KBM-7 (cell line): ENCODE results near the gene ARL6IP4.
A peak's percentile ranks its signal among the peaks of the same experiment; 100 is the strongest.
"Not testable (repeated sequence)": the region's sequence is repeated elsewhere in the genome, so short reads cannot be mapped to it uniquely, and the experiment has no call there.

Source experiments
- DNase-seq: peaks from one replicate; pipeline ENCODE4 v3.0.0-alpha.2; 2015
- in situ Hi-C: fragments of 300-500 bp; cut with MboI; formaldehyde crosslinking; loops from 2 replicates; pipeline ENCODE4 v1.14.3; 2020; ENCODE audit warnings: low sequenced_read_pairs, low pct_unique_long_range_greater_than_20kb, mixed read lengths

The ARL6IP4 gene

GRCh38 chr12:122980183-122981035 lies at the start of gene ARL6IP4:
TSS of gene ARL6IP4 (plus strand) at chr12:122980681. CDS start at chr12:122981140, 459 bp downstream.
- in situ Hi-C loops, result no loop called here
- peak; percentile 75 for DNase-seq

GRCh38 chr12:122932207-122932606 lies 48.3 kb upstream of the ARL6IP4 start:
- in situ Hi-C loops, result no loop called here
- DNase-seq, result no peak

GRCh38 chr12:122934722-122935121 lies 45.8 kb upstream of the ARL6IP4 start:
- in situ Hi-C loops, result no loop called here
- no peak for DNase-seq

- no peak for DNase-seq
- in situ Hi-C loops, result no loop called here
These were observed 45.2 kb upstream of the ARL6IP4 start for GRCh38 chr12:122935318-122935717.

- in situ Hi-C loops, result no loop called here
These were observed 42.8 kb upstream of the ARL6IP4 start for GRCh38 chr12:122937622-122938091.

DNA sequence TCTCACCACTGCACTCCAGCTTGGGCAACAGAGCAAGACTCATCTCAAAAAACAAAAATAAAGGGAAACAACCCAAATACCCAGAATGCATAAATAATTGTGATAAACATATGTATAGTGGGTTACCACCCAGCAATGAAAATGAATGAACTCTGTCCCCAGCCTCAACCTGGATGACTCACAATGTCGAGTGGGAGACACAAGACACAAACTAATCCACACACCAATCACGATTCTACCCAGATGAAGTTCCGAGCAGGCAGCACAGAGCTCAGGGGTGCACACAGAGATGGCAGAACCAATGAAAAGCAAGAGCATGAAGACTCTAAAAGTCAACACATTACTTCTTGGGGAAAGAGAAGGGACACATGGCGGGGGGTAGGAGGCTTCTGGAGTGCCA lies 41.4 kb upstream of the ARL6IP4 start:
- DNase-seq, result no peak
- in situ Hi-C loops, result no loop called here

More at GRCh38 chr12:122937622-122938091, 42.8 kb upstream of the ARL6IP4 start:
- no peak for DNase-seq

GRCh38 chr12:122941351-122941750 lies 39.1 kb upstream of the ARL6IP4 start:
- DNase-seq, result not testable (repeated sequence)
- in situ Hi-C loops, result loop anchor here (10.0 kb wide), 1 partner anchor 87 kb away; no protein-coding TSS in a partner anchor

DNA sequence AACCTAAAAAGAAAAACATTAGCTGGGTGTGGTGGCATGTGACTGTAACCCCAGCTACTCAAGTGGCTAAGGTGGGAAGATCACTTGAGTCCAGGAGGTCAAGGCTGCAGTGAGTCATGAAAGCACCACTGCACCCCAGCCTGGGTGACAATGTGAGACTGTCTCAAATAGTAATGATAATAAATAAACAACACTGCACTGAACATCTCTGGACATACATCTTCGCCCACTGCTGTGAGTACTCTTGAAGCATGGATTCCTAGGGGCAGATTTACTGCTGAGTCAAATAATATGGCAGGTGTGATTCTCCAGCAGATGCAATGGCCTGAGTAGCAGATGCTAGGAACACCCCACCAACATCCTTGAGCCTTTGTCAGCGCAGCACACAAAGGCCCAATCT lies 37.8 kb upstream of the ARL6IP4 start:
- no peak for DNase-seq
- in situ Hi-C loops, result loop anchor here (10.0 kb wide), 1 partner anchor 88 kb away; no protein-coding TSS in a partner anchor

DNA sequence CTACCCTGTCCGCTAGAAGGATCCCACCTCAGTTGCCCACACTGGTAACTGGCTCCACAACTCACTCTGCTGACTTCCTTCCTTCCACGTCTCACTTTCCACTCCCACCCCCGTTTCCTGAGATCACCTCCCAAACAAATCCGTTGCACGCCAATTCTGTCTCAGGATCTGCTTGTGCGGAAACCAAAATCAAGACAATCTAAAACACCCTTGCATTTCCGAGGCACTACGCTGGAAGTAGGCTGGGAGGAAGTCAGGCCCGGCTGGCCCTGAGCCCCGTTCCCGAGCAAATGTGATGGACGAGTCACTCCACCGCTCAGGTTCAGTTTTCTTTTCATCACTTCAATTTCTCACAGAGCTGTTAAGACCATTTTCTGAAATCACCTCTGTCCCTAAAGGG lies 37.3 kb upstream of the ARL6IP4 start:
- in situ Hi-C loops, result loop anchor here (10.0 kb wide), 1 partner anchor 88 kb away; no protein-coding TSS in a partner anchor
- DNase-seq, result peak; percentile 21

DNA sequence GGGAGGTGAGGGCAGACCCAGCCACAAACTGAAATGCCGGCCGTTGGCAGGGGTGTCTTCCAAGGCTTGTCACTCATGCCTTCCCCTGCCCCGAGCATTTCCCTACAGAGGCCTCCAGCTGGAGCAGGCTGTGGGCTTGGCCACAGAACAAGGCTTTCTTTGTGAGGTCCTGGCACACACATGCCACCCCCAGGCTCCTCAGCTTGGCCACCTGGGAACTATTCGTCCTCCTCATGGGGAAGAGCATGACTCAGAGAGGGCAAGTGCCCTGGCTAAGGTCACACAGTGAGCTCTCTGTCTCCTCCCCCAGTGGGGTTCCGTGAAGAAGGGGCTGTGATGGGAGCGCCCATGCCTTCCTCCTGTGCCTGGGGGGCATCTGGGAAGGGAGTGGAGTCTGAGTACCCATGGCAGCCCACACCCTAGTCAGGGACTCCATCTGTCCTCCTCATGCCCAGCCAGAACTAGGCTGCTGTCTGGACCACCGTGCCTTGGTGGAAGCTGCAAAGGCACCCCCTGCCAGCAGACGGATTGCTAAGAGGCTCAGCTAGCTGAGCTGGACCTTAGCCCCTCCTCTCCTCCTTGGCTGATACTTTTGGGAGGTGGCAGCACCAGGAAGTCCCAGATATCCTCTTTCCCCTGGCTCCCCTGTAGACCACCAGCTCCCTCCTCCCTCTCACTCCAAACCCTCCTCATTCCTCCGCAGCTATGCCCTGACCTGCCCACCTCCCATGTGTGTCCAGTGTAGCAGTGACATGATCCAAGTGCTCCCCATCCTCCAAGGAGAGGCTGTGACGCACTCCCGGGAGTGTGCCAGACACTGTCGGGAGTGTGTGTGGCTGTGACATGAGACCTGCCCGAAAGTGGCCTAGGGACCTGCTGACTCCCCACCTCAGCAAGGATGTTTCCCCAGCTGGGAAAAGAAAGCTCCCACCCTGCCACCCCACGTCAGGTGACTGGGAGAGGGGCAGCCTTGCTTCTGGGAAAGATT lies 35.6 kb upstream of the ARL6IP4 start:
- no peak for DNase-seq
- in situ Hi-C loops, result loop anchor here (10.0 kb wide), 1 partner anchor 90 kb away; no protein-coding TSS in a partner anchor

DNA sequence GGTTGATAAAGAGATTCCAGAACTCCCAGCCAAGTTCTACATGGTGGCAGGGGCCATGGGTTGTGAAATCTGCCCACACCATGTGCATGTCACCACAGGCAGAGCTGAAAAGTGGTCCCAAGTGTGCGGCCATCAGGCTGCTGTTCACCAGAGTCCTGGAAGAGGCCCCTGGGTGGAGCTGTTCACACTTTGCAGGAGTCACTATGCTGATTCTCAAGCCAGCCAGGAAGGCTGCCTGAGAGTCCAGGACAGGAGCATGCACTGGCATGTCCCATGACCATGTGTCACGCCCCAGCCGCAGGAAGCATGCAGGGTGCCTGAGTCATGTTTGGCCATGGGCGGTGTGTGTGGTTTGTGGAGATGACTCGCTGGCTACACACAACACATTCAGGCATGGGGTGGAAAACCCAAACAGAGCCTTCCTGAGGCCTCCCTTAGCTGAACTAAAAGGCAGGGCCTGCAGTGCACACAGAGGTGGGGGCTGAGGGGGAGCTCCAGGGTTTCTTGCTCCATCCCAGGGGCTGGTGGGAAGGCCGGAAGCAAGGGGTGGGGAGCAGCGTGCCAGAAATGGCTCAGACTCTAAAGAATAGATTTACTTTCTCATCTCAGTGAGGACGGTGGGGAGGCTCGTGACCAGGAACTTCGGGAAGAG lies 33.7 kb upstream of the ARL6IP4 start:
- peak; percentile 82 for DNase-seq
- in situ Hi-C loops, result loop anchor here (10.0 kb wide), 1 partner anchor 92 kb away; no protein-coding TSS in a partner anchor

GRCh38 chr12:122947352-122947792 lies 33.1 kb upstream of the ARL6IP4 start:
- in situ Hi-C loops, result loop anchor here (10.0 kb wide), 1 partner anchor 93 kb away; no protein-coding TSS in a partner anchor
- DNase-seq, result no peak

- DNase-seq, result no peak
- in situ Hi-C loops, result loop anchor here (10.0 kb wide), 1 partner anchor 94 kb away; no protein-coding TSS in a partner anchor
These were observed 31.9 kb upstream of the ARL6IP4 start for GRCh38 chr12:122948605-122949004.

GRCh38 chr12:122949405-122949804 lies 31.1 kb upstream of the ARL6IP4 start:
- no peak for DNase-seq
- in situ Hi-C loops, result loop anchor here (10.0 kb wide), 1 partner anchor 95 kb away; no protein-coding TSS in a partner anchor

DNA sequence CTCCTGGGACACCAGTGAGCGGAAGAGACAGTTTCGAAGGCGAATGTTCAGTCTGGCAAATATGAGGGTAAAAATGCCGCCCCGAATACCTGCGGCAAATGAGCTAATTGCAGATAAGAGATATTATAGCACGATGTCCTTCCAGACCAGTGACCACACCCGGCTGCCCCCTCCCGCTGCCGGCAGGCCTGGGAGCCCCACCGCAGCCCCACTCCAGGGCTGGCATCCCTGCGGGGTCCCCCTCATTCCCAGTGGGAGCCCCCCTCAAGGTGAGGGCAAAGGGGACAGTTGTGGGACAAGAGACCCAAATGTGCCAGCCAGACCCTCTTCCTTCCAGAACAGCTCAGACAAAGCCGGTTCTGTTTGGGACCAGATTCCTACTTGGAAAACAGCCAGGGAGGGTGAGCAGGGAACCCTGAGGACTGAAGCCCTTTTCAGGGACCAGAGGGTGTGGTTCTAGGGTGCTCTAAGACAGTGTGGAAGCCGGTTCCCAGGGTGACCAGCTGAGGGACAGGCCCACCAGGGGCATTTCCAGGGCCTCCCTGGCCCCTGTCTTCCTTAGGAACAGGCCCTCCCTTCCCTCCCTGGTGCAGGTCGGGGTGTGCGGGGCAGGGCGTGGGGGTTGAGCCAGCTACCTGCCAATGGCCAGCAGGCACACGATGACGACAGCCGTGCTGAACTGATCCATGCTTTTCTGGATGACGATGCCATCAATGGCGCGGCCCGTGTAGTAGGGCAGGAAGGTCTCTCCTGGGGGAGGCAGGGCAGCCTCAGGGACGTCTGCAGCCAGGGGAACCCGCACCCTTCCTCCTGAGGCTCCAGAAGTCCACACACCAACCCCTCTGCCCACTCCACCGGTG lies 30.4 kb upstream of the ARL6IP4 start:
- in situ Hi-C loops, result loop anchor here (10.0 kb wide), 1 partner anchor 95 kb away; no protein-coding TSS in a partner anchor
- DNase-seq, result no peak

GRCh38 chr12:122951406-122951805 lies 29.1 kb upstream of the ARL6IP4 start:
- no peak for DNase-seq
- in situ Hi-C loops, result no loop called here

DNA sequence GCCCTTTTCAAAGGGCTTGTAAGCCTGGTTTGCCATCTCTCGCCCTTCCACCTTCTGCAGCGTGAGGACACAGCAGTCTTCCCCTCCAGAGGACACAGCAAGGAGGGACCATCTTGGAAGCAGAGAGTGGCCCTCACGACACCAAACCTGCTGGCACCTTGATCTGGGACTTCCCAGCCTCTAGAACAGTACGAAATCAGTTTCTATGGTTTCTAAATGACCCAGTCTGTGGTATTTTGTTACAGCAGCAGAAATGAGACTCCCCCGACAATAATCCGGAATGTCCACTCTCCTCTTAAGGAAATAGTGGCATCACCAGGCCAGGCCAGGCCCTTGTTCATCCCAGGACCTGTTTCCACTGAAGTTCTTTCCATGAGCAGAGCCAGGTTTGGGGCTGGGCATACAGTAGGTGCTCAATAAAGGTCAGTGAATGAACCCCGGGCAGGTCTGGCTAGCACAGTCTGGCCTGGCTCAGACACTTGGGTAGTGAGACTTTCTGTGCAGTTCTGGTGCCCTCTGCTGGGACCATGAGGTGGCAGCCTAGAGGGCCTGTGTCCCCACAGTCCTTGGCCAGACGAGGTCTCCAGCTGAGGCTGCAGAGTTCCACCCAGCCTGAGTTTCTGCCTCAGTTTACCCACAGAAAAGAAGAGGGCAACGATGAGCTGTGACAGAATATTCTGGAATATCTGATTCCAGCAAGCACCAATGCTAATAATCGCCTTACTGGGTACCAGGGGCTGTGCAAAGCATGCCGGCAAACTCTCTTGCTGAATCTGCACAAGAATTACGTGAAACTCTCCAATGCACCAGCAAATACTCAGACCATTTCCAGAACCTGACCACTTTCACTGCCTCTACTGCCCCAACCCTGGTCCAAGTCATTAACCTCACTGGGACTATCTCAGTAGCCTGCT lies 28.2 kb upstream of the ARL6IP4 start:
- peak; percentile 74 for DNase-seq

More for the DNA sequence above, 28.2 kb upstream of the ARL6IP4 start:
- in situ Hi-C loops, result no loop called here
